HCT116 (cell line): ENCODE measurements around the gene ARPC1B.

Experiments used
- CEBPB ChIP-seq: IDR thresholded peaks from 2 replicates; pipeline ENCODE4 v1.6.1; 2012; ENCODE audit warnings: low read depth
- ELF1 ChIP-seq: IDR thresholded peaks from 2 replicates; pipeline ENCODE4 v1.6.1; 2012; ENCODE audit warnings: low read depth, borderline replicate concordance
- EZH2 ChIP-seq: fragments of 200-600 bp; sonication (generic); IDR thresholded peaks from 2 replicates; pipeline ENCODE4 v1.6.1; 2017; ENCODE audit warnings: antibody characterized with exemption, mixed run types
- EZH2phosphoT487 ChIP-seq: fragments of 200-600 bp; IDR thresholded peaks from 2 replicates; pipeline ENCODE4 v1.6.1; 2018; ENCODE audit warnings: antibody characterized with exemption, borderline replicate concordance
- MAX ChIP-seq: IDR thresholded peaks from 2 replicates; pipeline ENCODE4 v1.6.1; 2012
- POLR2A ChIP-seq: IDR thresholded peaks from 2 replicates; pipeline ENCODE4 v1.7.0; 2011; ENCODE audit warnings: borderline replicate concordance; ENCODE audit not compliant: insufficient read depth, insufficient read length; ENCODE audit errors: extremely low read depth
- POLR2AphosphoS5 ChIP-seq: IDR thresholded peaks from 2 replicates; pipeline ENCODE4 v1.6.1; 2011; ENCODE audit warnings: mild to moderate bottlenecking, low read depth, low read length, moderate library complexity
- RAD21 ChIP-seq: IDR thresholded peaks from 2 replicates; pipeline ENCODE4 v1.6.1; 2012; ENCODE audit warnings: low read depth, mild to moderate bottlenecking
- SIN3A ChIP-seq: IDR thresholded peaks from 2 replicates; pipeline ENCODE4 v1.6.1; 2012; ENCODE audit warnings: low read depth
- SP1 ChIP-seq: IDR thresholded peaks from 2 replicates; pipeline ENCODE4 v1.6.1; 2012; ENCODE audit warnings: low read depth
- YY1 ChIP-seq: IDR thresholded peaks from 2 replicates; pipeline ENCODE4 v1.6.1; 2011; ENCODE audit warnings: low read length, low read depth, moderate library complexity, mild to moderate bottlenecking; ENCODE audit not compliant: insufficient replicate concordance; ENCODE audit errors: extremely low read depth
- ZBTB33 ChIP-seq: IDR thresholded peaks from 2 replicates; pipeline ENCODE4 v1.6.1; 2011; ENCODE audit warnings: mild to moderate bottlenecking, low read length, moderate library complexity; ENCODE audit not compliant: insufficient replicate concordance; ENCODE audit errors: extremely low read depth
- ZFX ChIP-seq: fragments of 450-650 bp; IDR thresholded peaks from 2 replicates; pipeline ENCODE4 v1.6.1; 2017
- TF ChIP-seq, protein P1 (sequence below), 3 experiments: fragments of 200-600 bp in 1 of 3; sonication (generic) in 1 of 3; IDR thresholded peaks in 2 of 3; conservative IDR thresholded peaks in 1 of 3; 2 replicates each; pipeline ENCODE4 v1.5.1; 2012 to 2017; ENCODE audit warnings: low read depth in 2 of 3, low read length in 2 of 3, antibody characterized with exemption in 1 of 3, borderline replicate concordance in 1 of 3, control low read depth in 1 of 3, mild to moderate bottlenecking in 1 of 3, mixed read lengths in 1 of 3, mixed run types in 1 of 3, moderate library complexity in 1 of 3; ENCODE audit not compliant: insufficient read depth in 1 of 3

DNA sequence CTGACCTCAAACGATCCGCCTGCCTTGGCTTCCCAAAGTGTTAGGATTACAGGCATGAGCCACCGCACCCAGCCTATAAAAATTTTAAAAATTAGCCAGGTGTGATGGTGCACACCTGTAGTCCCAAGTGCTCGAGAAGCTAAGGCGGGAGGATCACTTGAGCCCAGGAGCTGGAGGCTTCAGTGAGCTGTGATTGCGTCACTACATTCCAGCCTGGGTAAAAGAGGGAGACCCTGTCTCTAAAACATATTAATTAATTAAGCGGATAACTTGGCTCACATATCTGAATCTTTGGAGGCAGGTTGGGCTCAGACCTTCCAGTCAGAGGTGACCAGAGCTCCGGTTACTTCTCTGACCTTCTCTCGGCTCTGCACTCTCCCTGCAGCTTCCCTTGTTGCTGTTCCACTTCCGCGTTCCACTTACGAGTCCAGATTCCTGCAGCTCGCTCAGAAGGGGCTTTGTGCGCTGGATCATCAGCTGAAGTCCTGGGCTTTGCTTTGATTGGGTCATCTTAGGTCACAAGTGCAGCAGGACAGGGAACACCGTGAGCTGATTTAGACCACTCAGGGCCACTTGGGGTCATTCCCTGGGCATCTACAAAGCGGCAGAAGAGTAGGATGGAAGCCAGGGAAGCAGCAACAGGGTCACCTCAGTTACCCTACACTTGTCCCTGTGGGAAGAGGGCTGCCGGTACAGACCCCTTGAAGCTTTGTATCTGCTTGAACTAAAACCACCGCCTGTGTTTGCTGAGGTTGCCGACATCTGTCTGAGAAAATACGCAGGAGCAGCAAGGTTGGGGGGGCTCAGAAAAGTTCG lies 2.0 kb upstream of the ARPC1B start:
- TF ChIP-seq, protein P1, sequence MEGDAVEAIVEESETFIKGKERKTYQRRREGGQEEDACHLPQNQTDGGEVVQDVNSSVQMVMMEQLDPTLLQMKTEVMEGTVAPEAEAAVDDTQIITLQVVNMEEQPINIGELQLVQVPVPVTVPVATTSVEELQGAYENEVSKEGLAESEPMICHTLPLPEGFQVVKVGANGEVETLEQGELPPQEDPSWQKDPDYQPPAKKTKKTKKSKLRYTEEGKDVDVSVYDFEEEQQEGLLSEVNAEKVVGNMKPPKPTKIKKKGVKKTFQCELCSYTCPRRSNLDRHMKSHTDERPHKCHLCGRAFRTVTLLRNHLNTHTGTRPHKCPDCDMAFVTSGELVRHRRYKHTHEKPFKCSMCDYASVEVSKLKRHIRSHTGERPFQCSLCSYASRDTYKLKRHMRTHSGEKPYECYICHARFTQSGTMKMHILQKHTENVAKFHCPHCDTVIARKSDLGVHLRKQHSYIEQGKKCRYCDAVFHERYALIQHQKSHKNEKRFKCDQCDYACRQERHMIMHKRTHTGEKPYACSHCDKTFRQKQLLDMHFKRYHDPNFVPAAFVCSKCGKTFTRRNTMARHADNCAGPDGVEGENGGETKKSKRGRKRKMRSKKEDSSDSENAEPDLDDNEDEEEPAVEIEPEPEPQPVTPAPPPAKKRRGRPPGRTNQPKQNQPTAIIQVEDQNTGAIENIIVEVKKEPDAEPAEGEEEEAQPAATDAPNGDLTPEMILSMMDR (IDR thresholded peaks at IDR 0.05 in 2 of 3, conservative IDR thresholded peaks at IDR 0.05 in 1 of 3; ENCODE audit: borderline replicate concordance in 1 of 3, insufficient read depth in 1 of 3, low read depth in 2 of 3, low read length in 2 of 3): no peak
- TF ChIP-seq POLR2A: no peak
- TF ChIP-seq CEBPB: no peak; the same call in 1 of the 2 replicates
- peak; percentile 71; the same call in 1 of the 2 replicates for TF ChIP-seq ELF1
- 0 out of 2 replicates have a peak, but pooled peaks have one; percentile 14 for TF ChIP-seq SP1
- no peak for TF ChIP-seq ZFX
- TF ChIP-seq ZBTB33: no peak
- TF ChIP-seq RAD21: no peak
- peak; percentile 36; the same call in 1 of the 2 replicates for TF ChIP-seq POLR2AphosphoS5
- no peak for TF ChIP-seq YY1
- TF ChIP-seq EZH2: no peak
- no peak for TF ChIP-seq EZH2phosphoT487
- no peak for TF ChIP-seq SIN3A
- no peak for TF ChIP-seq MAX
